HEK293 (cell line): ENCODE data around the gene MBLAC1.

Source experiments
- ATF2 ChIP-seq: fragments of 450-650 bp; formaldehyde crosslinking; IDR thresholded peaks from 2 replicates; pipeline ENCODE4 v1.5.1; 2016; ENCODE audit warnings: missing biosample characterization, missing genetic modification characterization, low read depth
- BCL11B ChIP-seq: fragments of 450-650 bp; formaldehyde crosslinking; IDR thresholded peaks from 2 replicates; pipeline ENCODE4 v1.5.1; 2016; ENCODE audit warnings: low read depth, missing biosample characterization, missing genetic modification characterization
- HOXD13 ChIP-seq: sonication (generic); formaldehyde crosslinking; IDR thresholded peaks from 2 replicates; pipeline ENCODE4 v1.8.0; 2022; ENCODE audit warnings: missing genetic modification reagents, borderline replicate concordance
- KLF16 ChIP-seq: fragments of 450-650 bp; formaldehyde crosslinking; IDR thresholded peaks from 2 replicates; pipeline ENCODE4 v1.5.1; 2017; ENCODE audit warnings: missing biosample characterization, missing genetic modification characterization
- MEIS1 ChIP-seq: sonication (generic); formaldehyde crosslinking; IDR thresholded peaks from 2 replicates; pipeline ENCODE4 v1.8.1; 2022; ENCODE audit warnings: missing genetic modification reagents, mild to moderate bottlenecking, borderline replicate concordance
- PRDM10 ChIP-seq: fragments of 450-650 bp; formaldehyde crosslinking; IDR thresholded peaks from 2 replicates; pipeline ENCODE4 v1.5.1; 2016; ENCODE audit warnings: missing biosample characterization, missing genetic modification characterization
- PRDM4 ChIP-seq: fragments of 450-650 bp; formaldehyde crosslinking; IDR thresholded peaks from 2 replicates; pipeline ENCODE4 v1.5.1; 2017; ENCODE audit warnings: missing biosample characterization, missing genetic modification characterization
- ZBTB8A ChIP-seq: fragments of 450-650 bp; formaldehyde crosslinking; IDR thresholded peaks from 2 replicates; pipeline ENCODE4 v1.5.1; 2016; ENCODE audit warnings: missing biosample characterization, missing genetic modification characterization
- ZNF18 ChIP-seq: fragments of 450-650 bp; formaldehyde crosslinking; IDR thresholded peaks from 2 replicates; pipeline ENCODE4 v1.5.1; 2016; ENCODE audit warnings: missing biosample characterization, missing genetic modification characterization
- ZNF2 ChIP-seq: fragments of 450-650 bp; formaldehyde crosslinking; IDR thresholded peaks from 2 replicates; pipeline ENCODE4 v1.5.1; 2016; ENCODE audit warnings: missing biosample characterization, missing genetic modification characterization
- ZNF221 ChIP-seq: fragments of 450-650 bp; formaldehyde crosslinking; IDR thresholded peaks from 2 replicates; pipeline ENCODE4 v1.5.1; 2017; ENCODE audit warnings: missing biosample characterization, missing genetic modification characterization, borderline replicate concordance
- ZNF280D ChIP-seq: fragments of 450-650 bp; formaldehyde crosslinking; IDR thresholded peaks from 2 replicates; pipeline ENCODE4 v1.5.1; 2016; ENCODE audit warnings: missing biosample characterization, missing genetic modification characterization
- ZNF292 ChIP-seq: fragments of 450-650 bp; formaldehyde crosslinking; IDR thresholded peaks from 2 replicates; pipeline ENCODE4 v1.5.1; 2016; ENCODE audit warnings: low read depth, missing biosample characterization, missing genetic modification characterization, borderline replicate concordance
- ZNF324 ChIP-seq: fragments of 450-650 bp; formaldehyde crosslinking; IDR thresholded peaks from 2 replicates; pipeline ENCODE4 v1.5.1; 2016; ENCODE audit warnings: missing biosample characterization, missing genetic modification characterization
- ZNF391 ChIP-seq: fragments of 450-650 bp; formaldehyde crosslinking; IDR thresholded peaks from 2 replicates; pipeline ENCODE4 v1.5.1; 2016; ENCODE audit warnings: low read depth, missing biosample characterization, missing genetic modification characterization, borderline replicate concordance
- ZNF426 ChIP-seq: fragments of 450-650 bp; formaldehyde crosslinking; IDR thresholded peaks from 2 replicates; pipeline ENCODE4 v1.5.1; 2017; ENCODE audit warnings: missing biosample characterization, missing genetic modification characterization, mild to moderate bottlenecking, inconsistent platforms, moderate library complexity
- ZNF433 ChIP-seq: fragments of 450-650 bp; formaldehyde crosslinking; IDR thresholded peaks from 2 replicates; pipeline ENCODE4 v1.5.1; 2016; ENCODE audit warnings: missing biosample characterization, missing genetic modification characterization, low read depth
- ZNF544 ChIP-seq: fragments of 450-650 bp; formaldehyde crosslinking; IDR thresholded peaks from 2 replicates; pipeline ENCODE4 v1.5.0; 2017; ENCODE audit warnings: missing biosample characterization, missing genetic modification characterization
- ZNF548 ChIP-seq: fragments of 450-650 bp; formaldehyde crosslinking; IDR thresholded peaks from 2 replicates; pipeline ENCODE4 v1.5.1; 2016; ENCODE audit warnings: missing biosample characterization, missing genetic modification characterization
- ZNF624 ChIP-seq: fragments of 450-650 bp; formaldehyde crosslinking; IDR thresholded peaks from 2 replicates; pipeline ENCODE4 v1.5.1; 2017; ENCODE audit warnings: missing biosample characterization, missing genetic modification characterization
- ZNF639 ChIP-seq: fragments of 450-650 bp; formaldehyde crosslinking; IDR thresholded peaks from 2 replicates; pipeline ENCODE4 v1.5.1; 2016; ENCODE audit warnings: missing biosample characterization, missing genetic modification characterization
- ZNF843 ChIP-seq: fragments of 450-650 bp; formaldehyde crosslinking; IDR thresholded peaks from 2 replicates; pipeline ENCODE4 v1.5.1; 2016; ENCODE audit warnings: missing biosample characterization, missing genetic modification characterization

MBLAC1 gene

GRCh38 chr7:100148559-100149328 is 22.0 kb downstream of the MBLAC1 start, which contains the start of gene LAMTOR4 (continued):
- no peak for TF ChIP-seq MEIS1 (CRISPR knock-in tag)
- TF ChIP-seq ZNF544: no peak
- no peak for TF ChIP-seq ZNF221 (tag by site-specific recombination)
- TF ChIP-seq ZNF18 (tag by site-specific recombination): no peak
- no peak for TF ChIP-seq ZNF426 (tag by site-specific recombination)
- peak; percentile 79; the same call in 1 of the 2 replicates for TF ChIP-seq ZNF391 (tag by site-specific recombination)
- TF ChIP-seq HOXD13 (CRISPR knock-in tag): no peak
- TF ChIP-seq PRDM4 (tag by site-specific recombination): 0 out of 2 replicates have a peak, but pooled peaks have one; percentile 10
- TF ChIP-seq ZNF2 (tag by site-specific recombination): 0 out of 2 replicates have a peak, but pooled peaks have one; percentile 63
- peak; percentile 16; the same call in 1 of the 2 replicates for TF ChIP-seq ZBTB8A (tag by site-specific recombination)
- no peak for TF ChIP-seq ATF2 (tag by site-specific recombination)
- 0 out of 2 replicates have a peak, but pooled peaks have one; percentile 20 for TF ChIP-seq BCL11B
- no peak for TF ChIP-seq PRDM10 (tag by site-specific recombination)
- TF ChIP-seq ZNF639 (tag by site-specific recombination): no peak
- no peak for TF ChIP-seq ZNF624 (tag by site-specific recombination)
- no peak for TF ChIP-seq ZNF292 (tag by site-specific recombination)
- TF ChIP-seq ZNF843 (tag by site-specific recombination): peak; percentile 7; the same call in 1 of the 2 replicates
- no peak for TF ChIP-seq ZNF280D (tag by site-specific recombination)
- peak; percentile 81; the same call in 1 of the 2 replicates for TF ChIP-seq ZNF324 (tag by site-specific recombination)
- no peak for TF ChIP-seq ZNF433 (tag by site-specific recombination)
- no peak for TF ChIP-seq ZNF548 (tag by site-specific recombination)
- no peak for TF ChIP-seq KLF16 (tag by site-specific recombination)
